Activated naive CD4-positive, alpha-beta T cell treated with anti-CD3 and anti-CD28 coated beads, Interleukin-2, amount 50 U/mL, for 72 hours (primary cell): ENCODE data around the gene CENPF. TPM values are rescaled to one million over a fixed set of nuclear protein-coding genes. Genes with fewer than 3 reads are reported as not detected.

Source experiments
- ATAC-seq, 2 donors: fragments of 150-1000 bp; cut with Tn5 transposase; 2 replicates each; pipeline ENCODE4 v1.10.0; 2021; ENCODE audit warnings: mild to moderate bottlenecking in 2 of 2, moderate library complexity in 2 of 2
- DNase-seq, 2 donors: peaks; one replicate each; pipeline ENCODE4 v3.0.0; 2021 to 2022; ENCODE audit warnings: low spot score in 2 of 2
- H3K27ac Mint-ChIP-seq, 2 donors: one replicate each; pipeline ENCODE4 v1.8.0; 2022; ENCODE audit warnings: mild to moderate bottlenecking in 2 of 2, mixed read lengths in 2 of 2
- H3K36me3 Mint-ChIP-seq, 2 donors: one replicate each; pipeline ENCODE4 v1.8.0; 2022; ENCODE audit warnings: mixed read lengths in 2 of 2
- H3K9me3 Mint-ChIP-seq, 2 donors: one replicate each; pipeline ENCODE4 v1.8.0; 2022; ENCODE audit warnings: mixed read lengths in 2 of 2
- total RNA-seq, 2 donors: library from RNA; stranded (reverse); gene quantifications; one replicate each; pipeline ENCODE4 v1.2.3, GENCODE V29; 2022

The CENPF gene
- total RNA-seq, 2 donors from 2014 or later = 74.2 to 87.0 TPM

GRCh38 chr1:214702556-214702955 lies 99.6 kb downstream of the CENPF start:
- no peak overlapping the region for H3K27ac Mint-ChIP-seq
- no peak for ATAC-seq

DNA sequence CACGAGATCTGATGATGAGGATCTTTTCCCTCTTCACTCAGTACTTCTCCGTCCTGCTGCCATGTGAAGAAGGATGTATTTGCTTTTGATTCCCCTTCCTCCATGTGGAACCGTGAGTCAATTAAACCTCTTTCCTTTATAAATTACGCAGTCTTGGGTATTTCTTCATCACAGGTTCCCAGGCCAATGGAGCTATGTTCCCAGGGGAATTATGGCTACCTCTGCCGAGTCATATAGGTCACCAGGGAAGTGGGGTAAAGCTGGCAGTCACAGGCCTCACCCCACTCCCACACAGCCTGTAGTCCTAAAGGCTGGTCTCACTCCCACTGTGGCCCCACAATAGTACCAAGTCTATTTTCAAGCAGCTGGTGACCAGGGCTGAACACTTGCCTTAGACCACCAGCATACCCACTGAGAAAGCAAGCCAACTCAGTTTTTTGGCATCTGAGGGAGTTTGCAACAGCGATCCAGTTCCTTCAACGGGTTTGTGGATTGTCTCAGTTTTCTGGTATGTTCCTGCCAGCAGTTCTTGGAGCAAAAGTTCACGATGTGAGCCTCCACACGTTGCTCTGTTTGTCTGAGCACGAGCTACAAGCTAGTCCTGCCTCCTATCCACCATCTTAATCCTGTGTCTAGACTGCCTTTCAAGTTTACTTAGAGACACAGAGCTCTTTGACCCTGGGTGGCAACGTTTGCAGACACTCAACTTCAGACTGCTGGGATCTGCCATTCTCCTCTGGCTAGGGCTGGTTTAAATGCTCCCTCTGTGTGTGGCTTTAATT lies 104.5 kb downstream of the CENPF start:
- Mint-ChIP-seq H3K27ac (no peak overlapping the region), H3K9me3 (peaks cover 8 to 23% of the 10 kb centered on the region in 2 donors), H3K36me3 (peaks cover 0 to 21% of the 10 kb centered on the region in 2 donors)
- ATAC-seq (no peak), DNase-seq (no peak)

More at GRCh38 chr1:214702556-214702955, 99.6 kb downstream of the CENPF start:
- DNase-seq = no peak
- Mint-ChIP-seq H3K36me3 (peaks cover 0 to 21% of the 10 kb centered on the region in 2 donors), H3K9me3 (peaks cover 8 to 23% of the 10 kb centered on the region in 2 donors)

DNA sequence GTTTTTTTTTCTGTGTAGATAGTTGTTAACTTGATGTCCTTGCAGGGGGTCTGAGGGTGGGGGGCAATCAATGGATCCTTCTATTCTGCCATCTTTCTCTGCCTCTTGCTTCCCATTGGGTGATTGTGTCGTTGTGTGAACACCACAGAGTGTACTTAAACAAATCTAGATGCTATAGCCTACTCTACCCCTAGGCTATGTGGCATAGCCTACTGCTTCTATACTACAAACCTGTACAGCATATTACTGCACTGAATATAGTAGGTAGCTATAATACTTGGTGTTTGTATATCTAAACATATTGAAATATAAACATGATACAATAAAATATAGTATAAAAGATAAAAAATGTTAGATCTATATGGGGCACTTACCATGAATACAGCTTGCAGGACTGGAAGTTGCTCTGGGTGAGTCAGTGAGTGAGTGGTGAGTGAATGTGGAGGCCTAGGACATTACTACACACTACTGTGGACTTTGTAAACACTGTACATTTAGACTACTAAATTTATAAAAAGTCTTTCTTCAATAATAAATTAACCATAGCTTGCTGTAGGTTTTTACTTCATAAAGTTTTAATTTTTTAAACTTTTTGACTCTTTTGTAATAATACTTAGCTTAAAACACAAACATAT lies 105.4 kb downstream of the CENPF start:
- peaks cover 5 to 17% of the 10 kb centered on the region in 2 donors for H3K9me3 Mint-ChIP-seq
- H3K27ac Mint-ChIP-seq = no peak overlapping the region
- peaks cover 0 to 21% of the 10 kb centered on the region in 2 donors for H3K36me3 Mint-ChIP-seq
- no peak for DNase-seq
- ATAC-seq = no peak

DNA sequence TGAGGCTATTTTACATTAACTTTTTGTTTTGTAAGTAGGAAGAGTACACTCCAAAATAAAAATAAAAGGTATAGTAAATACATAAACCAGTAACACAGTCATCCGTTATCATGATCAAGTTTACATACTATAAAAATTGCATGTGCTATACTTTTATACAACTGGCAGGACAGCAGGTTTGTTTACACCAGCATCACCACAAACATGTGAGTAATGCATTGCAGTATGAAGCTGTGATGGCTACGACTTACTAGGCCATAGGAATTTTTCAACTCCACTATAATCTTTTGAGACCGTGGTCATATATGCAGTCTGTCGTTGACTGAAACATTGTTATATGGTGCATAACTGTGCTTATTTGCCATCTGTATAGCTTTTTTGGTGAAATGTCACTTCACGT lies 106.2 kb downstream of the CENPF start:
- no peak for ATAC-seq
- no peak overlapping the region for H3K27ac Mint-ChIP-seq
- H3K9me3 Mint-ChIP-seq = peaks cover 4 to 11% of the 10 kb centered on the region in 2 donors
- H3K36me3 Mint-ChIP-seq = peaks cover 0 to 21% of the 10 kb centered on the region in 2 donors
- DNase-seq = no peak

GRCh38 chr1:214712737-214713136 lies 109.7 kb downstream of the CENPF start:
- DNase-seq = no peak
- Mint-ChIP-seq H3K9me3 (no peaks in the 10 kb centered on the region), H3K36me3 (peaks cover 0 to 7% of the 10 kb centered on the region in 2 donors), H3K27ac (no peak overlapping the region)
- ATAC-seq = no peak

Other genes with a start within 250 kb of the CENPF start
- gene PTPN14, start 51.6 kb upstream of the CENPF start, total RNA-seq = 1 to 10 TPM; 4.0 to 4.3 TPM